Activated CD4-positive, CD25-positive, alpha-beta regulatory T cell (primary cell): Measurements from ENCODE around the gene NOS1.
"Not testable (repeated sequence)": the region's sequence is repeated elsewhere in the genome, so short reads cannot be mapped to it uniquely, and the experiment has no call there.

Experiments
- DNase-seq, 4 experiments: peaks; one replicate each; lab custom pipeline; 2025; lab: John Stamatoyannopoulos, UW

The NOS1 gene

GRCh38 chr12:117361347-117361751 is at the start of gene NOS1:
Gene NOS1, minus strand, starts transcription at chr12:117361626. Its CDS starts 30,557 bp downstream, at chr12:117331069.
- DNase-seq = no peak

GRCh38 chr12:117409286-117409685 is 47.9 kb upstream of the NOS1 start:
- DNase-seq = no peak

- no peak for DNase-seq
These were observed 46.9 kb upstream of the NOS1 start for GRCh38 chr12:117408161-117408791.

- DNase-seq = no peak
These were observed 43.5 kb upstream of the NOS1 start for GRCh38 chr12:117404940-117405339.

GRCh38 chr12:117404203-117404853 is 42.9 kb upstream of the NOS1 start:
- DNase-seq = no peak

GRCh38 chr12:117403586-117404139 is 42.2 kb upstream of the NOS1 start:
- no peak for DNase-seq

GRCh38 chr12:117402363-117402762 is 40.9 kb upstream of the NOS1 start:
- DNase-seq = no peak

GRCh38 chr12:117400912-117401311 is 39.5 kb upstream of the NOS1 start:
- no peak for DNase-seq

GRCh38 chr12:117398482-117398881 is 37.1 kb upstream of the NOS1 start:
- not testable (repeated sequence) for DNase-seq

- DNase-seq = no peak
These were observed 34.3 kb upstream of the NOS1 start for GRCh38 chr12:117395766-117396165.

- DNase-seq = no peak
These were observed 33.1 kb upstream of the NOS1 start for GRCh38 chr12:117394491-117394890.

GRCh38 chr12:117393656-117394055 is 32.2 kb upstream of the NOS1 start:
- no peak for DNase-seq

GRCh38 chr12:117390866-117391265 is 29.4 kb upstream of the NOS1 start:
- DNase-seq = no peak

GRCh38 chr12:117388951-117389446 is 27.6 kb upstream of the NOS1 start:
- DNase-seq = no peak

- DNase-seq = no peak
These were observed 26.4 kb upstream of the NOS1 start for GRCh38 chr12:117387832-117388231.

GRCh38 chr12:117384735-117385134 is 23.3 kb upstream of the NOS1 start:
- DNase-seq = no peak

- no peak for DNase-seq
These were observed 18.7 kb upstream of the NOS1 start for GRCh38 chr12:117380083-117380482.

- DNase-seq = no peak
These were observed 16.3 kb upstream of the NOS1 start for GRCh38 chr12:117377758-117378157.

GRCh38 chr12:117370588-117370987 is 9.2 kb upstream of the NOS1 start:
- no peak for DNase-seq

- DNase-seq = not testable (repeated sequence)
These were observed 8.6 kb upstream of the NOS1 start for GRCh38 chr12:117370000-117370399.

- peak in 1 of 4 experiments; percentile 11 for DNase-seq
These were observed 5.7 kb upstream of the NOS1 start for GRCh38 chr12:117367006-117367638.

GRCh38 chr12:117365049-117365616 is 3.7 kb upstream of the NOS1 start:
- DNase-seq = no peak
